Measurements from ENCODE around the gene CHRD. TPM values are rescaled to one million over a fixed set of nuclear protein-coding genes. Genes with fewer than 3 reads are reported as not detected.

CHRD gene
- total and polyA plus RNA-seq, 10 of the 15 experiments (the other 5 are each of a cell fraction or from before 2014, with no cell fraction given): not detected

DNA sequence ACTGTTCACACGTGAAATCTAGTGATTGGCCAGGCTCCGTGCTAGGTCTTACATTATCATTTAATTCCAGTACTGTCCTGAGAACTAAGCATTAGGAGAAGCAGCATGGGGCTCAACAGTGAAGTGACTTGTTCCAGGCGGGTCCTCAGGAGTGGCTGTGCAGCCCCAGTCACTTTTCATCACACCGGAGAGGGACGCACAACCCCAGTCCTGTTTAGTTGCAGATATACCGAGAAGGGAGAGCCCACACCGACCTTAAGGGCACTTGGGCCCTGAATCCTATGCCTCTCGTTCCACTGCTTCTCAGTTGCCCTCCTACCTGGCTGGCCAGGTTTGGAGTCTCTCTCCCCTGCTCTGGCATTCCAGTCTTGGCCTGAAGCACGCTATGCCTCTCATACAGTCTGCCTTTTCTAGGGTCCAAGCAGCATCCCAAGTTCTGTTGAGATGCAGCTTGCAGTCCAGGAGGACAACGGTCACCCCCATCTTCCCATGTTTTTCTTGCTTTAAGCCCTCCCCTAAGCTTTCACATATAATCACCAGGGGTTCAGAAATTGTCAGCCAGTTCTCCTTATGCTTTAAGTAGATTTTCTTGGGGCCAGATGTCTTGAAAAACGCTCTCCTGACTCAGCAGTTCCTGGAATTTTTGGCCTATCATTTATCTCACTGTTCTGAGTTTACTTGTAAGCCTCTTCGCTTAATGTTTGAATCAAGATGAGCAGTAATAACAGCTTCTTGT, 32.4 kb upstream of the CHRD start:
- ChIA-PET SMC1A (ENCODE audit: uncharacterized antibody, unreplicated experiment) (no interaction called here), CTCF (interaction anchor here (1.4 to 1.6 kb wide), 2 partner anchors 19 to 166 kb away, joined by 3 read pairs; no protein-coding TSS in a partner anchor), RAD21 (ENCODE audit: unreplicated experiment) (interaction anchor here (0.7 kb wide), 1 partner anchor 68 kb away, joined by 4 read pairs; no protein-coding TSS in a partner anchor), POLR2A (no interaction called here)
- no peak overlapping the region for H3K27ac ChIP-seq (ENCODE audit: control insufficient read depth, insufficient read depth)
- BruUV-seq (replicated peaks): no TSS peak
- no peak overlapping the region for H3K4me2 ChIP-seq (ENCODE audit: control insufficient read depth, insufficient read depth)
- no peaks in the 10 kb centered on the region for H3K9me3 ChIP-seq (replicated peaks; ENCODE audit: control insufficient read depth, insufficient read depth, low read length)
- ATAC-seq (no peak), DNase-seq (ENCODE audit: low read depth, low spot score) (no peak), FAIRE-seq (no peak)
- no peaks in the 10 kb centered on the region for H3K4me1 ChIP-seq (ENCODE audit: control insufficient read depth, insufficient read depth, low read length)
- intact Hi-C loops (cut with micrococcal nuclease; ENCODE audit: unreplicated experiment) (no loop called here), in situ Hi-C loops (cut with MboI) (no loop called here)
- no peaks in the 10 kb centered on the region for H3K27me3 ChIP-seq (replicated peaks in 1 of 2; ENCODE audit: control insufficient read depth in 2 of 2, insufficient read depth in 2 of 2, low read length in 1 of 2)
- no peaks in the 10 kb centered on the region for H4K20me1 ChIP-seq (ENCODE audit: control insufficient read depth, insufficient read depth)
- H2AFZ ChIP-seq (ENCODE audit: control insufficient read depth, low read depth, low read length): no peak overlapping the region
- H3K79me2 ChIP-seq (ENCODE audit: control insufficient read depth, insufficient read depth, low read length): no peaks in the 10 kb centered on the region
- H3K9ac ChIP-seq (ENCODE audit: control insufficient read depth, insufficient read depth, low read length): no peak overlapping the region
- H3K4me3 ChIP-seq: no peak overlapping the region
- 50% methylated on average over 12 of the region's 12 CpGs for WGBS (ENCODE audit: insufficient coverage, insufficient replicate concordance, low lambda C conversion rate, missing lambda C conversion rate)
- TF ChIP-seq JUND (IDR thresholded peaks at IDR 0.05; ENCODE audit: low read depth, low read length) (no peak), SRF (IDR thresholded peaks at IDR 0.05; ENCODE audit: low read depth in 2 of 2, low read length in 2 of 2) (no peak), HDGF (IDR thresholded peaks at IDR 0.05) (no peak), RAD51 (IDR thresholded peaks at IDR 0.05) (no peak), NFYA (IDR thresholded peaks at IDR 0.05; ENCODE audit: borderline replicate concordance, low read depth, low read length) (no peak), NRF1 (conservative IDR thresholded peaks at IDR 0.05; ENCODE audit: low read depth, low read length) (no peak), SUPT20H (IDR thresholded peaks at IDR 0.05; ENCODE audit: borderline replicate concordance, control insufficient read depth, low read depth, low read length) (no peak), IRF4 (IDR thresholded peaks at IDR 0.05; ENCODE audit: low read depth, low read length) (no peak), SIX5 (IDR thresholded peaks at IDR 0.05; ENCODE audit: low read depth, low read length, severe bottlenecking) (no peak)
- TF ChIP-seq, protein P1, sequence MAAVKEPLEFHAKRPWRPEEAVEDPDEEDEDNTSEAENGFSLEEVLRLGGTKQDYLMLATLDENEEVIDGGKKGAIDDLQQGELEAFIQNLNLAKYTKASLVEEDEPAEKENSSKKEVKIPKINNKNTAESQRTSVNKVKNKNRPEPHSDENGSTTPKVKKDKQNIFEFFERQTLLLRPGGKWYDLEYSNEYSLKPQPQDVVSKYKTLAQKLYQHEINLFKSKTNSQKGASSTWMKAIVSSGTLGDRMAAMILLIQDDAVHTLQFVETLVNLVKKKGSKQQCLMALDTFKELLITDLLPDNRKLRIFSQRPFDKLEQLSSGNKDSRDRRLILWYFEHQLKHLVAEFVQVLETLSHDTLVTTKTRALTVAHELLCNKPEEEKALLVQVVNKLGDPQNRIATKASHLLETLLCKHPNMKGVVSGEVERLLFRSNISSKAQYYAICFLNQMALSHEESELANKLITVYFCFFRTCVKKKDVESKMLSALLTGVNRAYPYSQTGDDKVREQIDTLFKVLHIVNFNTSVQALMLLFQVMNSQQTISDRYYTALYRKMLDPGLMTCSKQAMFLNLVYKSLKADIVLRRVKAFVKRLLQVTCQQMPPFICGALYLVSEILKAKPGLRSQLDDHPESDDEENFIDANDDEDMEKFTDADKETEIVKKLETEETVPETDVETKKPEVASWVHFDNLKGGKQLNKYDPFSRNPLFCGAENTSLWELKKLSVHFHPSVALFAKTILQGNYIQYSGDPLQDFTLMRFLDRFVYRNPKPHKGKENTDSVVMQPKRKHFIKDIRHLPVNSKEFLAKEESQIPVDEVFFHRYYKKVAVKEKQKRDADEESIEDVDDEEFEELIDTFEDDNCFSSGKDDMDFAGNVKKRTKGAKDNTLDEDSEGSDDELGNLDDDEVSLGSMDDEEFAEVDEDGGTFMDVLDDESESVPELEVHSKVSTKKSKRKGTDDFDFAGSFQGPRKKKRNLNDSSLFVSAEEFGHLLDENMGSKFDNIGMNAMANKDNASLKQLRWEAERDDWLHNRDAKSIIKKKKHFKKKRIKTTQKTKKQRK (IDR thresholded peaks at IDR 0.05; ENCODE audit: low read depth, low read length): no peak
- TF ChIP-seq, protein P2, sequence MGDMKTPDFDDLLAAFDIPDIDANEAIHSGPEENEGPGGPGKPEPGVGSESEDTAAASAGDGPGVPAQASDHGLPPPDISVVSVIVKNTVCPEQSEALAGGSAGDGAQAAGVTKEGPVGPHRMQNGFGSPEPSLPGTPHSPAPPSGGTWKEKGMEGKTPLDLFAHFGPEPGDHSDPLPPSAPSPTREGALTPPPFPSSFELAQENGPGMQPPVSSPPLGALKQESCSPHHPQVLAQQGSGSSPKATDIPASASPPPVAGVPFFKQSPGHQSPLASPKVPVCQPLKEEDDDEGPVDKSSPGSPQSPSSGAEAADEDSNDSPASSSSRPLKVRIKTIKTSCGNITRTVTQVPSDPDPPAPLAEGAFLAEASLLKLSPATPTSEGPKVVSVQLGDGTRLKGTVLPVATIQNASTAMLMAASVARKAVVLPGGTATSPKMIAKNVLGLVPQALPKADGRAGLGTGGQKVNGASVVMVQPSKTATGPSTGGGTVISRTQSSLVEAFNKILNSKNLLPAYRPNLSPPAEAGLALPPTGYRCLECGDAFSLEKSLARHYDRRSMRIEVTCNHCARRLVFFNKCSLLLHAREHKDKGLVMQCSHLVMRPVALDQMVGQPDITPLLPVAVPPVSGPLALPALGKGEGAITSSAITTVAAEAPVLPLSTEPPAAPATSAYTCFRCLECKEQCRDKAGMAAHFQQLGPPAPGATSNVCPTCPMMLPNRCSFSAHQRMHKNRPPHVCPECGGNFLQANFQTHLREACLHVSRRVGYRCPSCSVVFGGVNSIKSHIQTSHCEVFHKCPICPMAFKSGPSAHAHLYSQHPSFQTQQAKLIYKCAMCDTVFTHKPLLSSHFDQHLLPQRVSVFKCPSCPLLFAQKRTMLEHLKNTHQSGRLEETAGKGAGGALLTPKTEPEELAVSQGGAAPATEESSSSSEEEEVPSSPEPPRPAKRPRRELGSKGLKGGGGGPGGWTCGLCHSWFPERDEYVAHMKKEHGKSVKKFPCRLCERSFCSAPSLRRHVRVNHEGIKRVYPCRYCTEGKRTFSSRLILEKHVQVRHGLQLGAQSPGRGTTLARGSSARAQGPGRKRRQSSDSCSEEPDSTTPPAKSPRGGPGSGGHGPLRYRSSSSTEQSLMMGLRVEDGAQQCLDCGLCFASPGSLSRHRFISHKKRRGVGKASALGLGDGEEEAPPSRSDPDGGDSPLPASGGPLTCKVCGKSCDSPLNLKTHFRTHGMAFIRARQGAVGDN (IDR thresholded peaks at IDR 0.05): no peak
- TF ChIP-seq, protein P3, sequence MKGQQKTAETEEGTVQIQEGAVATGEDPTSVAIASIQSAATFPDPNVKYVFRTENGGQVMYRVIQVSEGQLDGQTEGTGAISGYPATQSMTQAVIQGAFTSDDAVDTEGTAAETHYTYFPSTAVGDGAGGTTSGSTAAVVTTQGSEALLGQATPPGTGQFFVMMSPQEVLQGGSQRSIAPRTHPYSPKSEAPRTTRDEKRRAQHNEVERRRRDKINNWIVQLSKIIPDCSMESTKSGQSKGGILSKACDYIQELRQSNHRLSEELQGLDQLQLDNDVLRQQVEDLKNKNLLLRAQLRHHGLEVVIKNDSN (IDR thresholded peaks at IDR 0.05; ENCODE audit: borderline replicate concordance, extremely low read length, insufficient read depth, low read depth, low read length): no peak
- H3K36me3 ChIP-seq (ENCODE audit: control insufficient read depth in 2 of 2, insufficient read depth in 2 of 2, low read length in 1 of 2): no peaks in the 10 kb centered on the region

Data from GM12878 (cell line).